ENCODE data around the gene SLC1A1. TPM values are rescaled to one million over a fixed set of nuclear protein-coding genes. Genes with fewer than 3 reads are reported as not detected.

SLC1A1 gene
- total RNA-seq, 6 experiments from 2014 or later = 22.0 to 82.7 (median 38.7) TPM

- intact Hi-C loops (cut with DNase I) = no loop called here
- no peaks in the 10 kb centered on the region for H3K9me3 ChIP-seq
- ATAC-seq (no peak), DNase-seq (no peak)
- no peaks in the 10 kb centered on the region for H3K27me3 ChIP-seq
- TF ChIP-seq CTCF (IDR thresholded peaks at IDR 0.05) (no peak), POLR2A (IDR thresholded peaks at IDR 0.05) (no peak)
- H3K36me3 ChIP-seq = peaks cover 0 to 7% (median 0%) of the 10 kb centered on the region in 4 donors
- H3K4me1 ChIP-seq = peaks cover 0 to 65% (median 18%) of the 10 kb centered on the region in 4 donors
- no peak overlapping the region for H3K4me3 ChIP-seq
- peak overlapping the region in 1 of 3 donors; percentile 6 for H3K27ac ChIP-seq
- 50% methylated on average over 1 of the region's 2 CpGs for WGBS (ENCODE audit: insufficient coverage, low coverage, low lambda C conversion rate, missing lambda C conversion rate)
Measured at GRCh38 chr9:4588721-4589120, 98.5 kb downstream of the SLC1A1 start.

GRCh38 chr9:4590430-4591122 is 100.3 kb downstream of the SLC1A1 start:
- H3K4me1 ChIP-seq = peaks cover 0 to 54% (median 12%) of the 10 kb centered on the region in 4 donors
- WGBS (ENCODE audit: insufficient coverage, low coverage, low lambda C conversion rate, missing lambda C conversion rate) = 73% methylated on average over 7 of the region's 8 CpGs
- H3K4me3 ChIP-seq = no peak overlapping the region
- no peak for DNase-seq
- H3K36me3 ChIP-seq = peaks cover 0 to under 1% (median 0%) of the 10 kb centered on the region in 4 donors
- H3K27me3 ChIP-seq = no peaks in the 10 kb centered on the region
- no peaks in the 10 kb centered on the region for H3K9me3 ChIP-seq
- peak overlapping the region in 2 of 3 donors; percentile 52 to 60 for H3K27ac ChIP-seq
- intact Hi-C loops (cut with DNase I) = no loop called here
- no peak for ATAC-seq
- no peak for TF ChIP-seq CTCF (IDR thresholded peaks at IDR 0.05)
- TF ChIP-seq POLR2A (IDR thresholded peaks at IDR 0.05) = no peak

GRCh38 chr9:4591123-4591500 is 100.8 kb downstream of the SLC1A1 start:
- DNase-seq = no peak
- WGBS (ENCODE audit: insufficient coverage, low coverage, low lambda C conversion rate, missing lambda C conversion rate) = 16% methylated on average over 3 of the region's 4 CpGs
- no peaks in the 10 kb centered on the region for H3K36me3 ChIP-seq
- TF ChIP-seq CTCF (IDR thresholded peaks at IDR 0.05) (no peak), POLR2A (IDR thresholded peaks at IDR 0.05) (no peak)
- intact Hi-C loops (cut with DNase I) = no loop called here
- ATAC-seq = peak in 2 of 4 donors; percentile 26 to 60
- H3K4me3 ChIP-seq = no peak overlapping the region
- no peaks in the 10 kb centered on the region for H3K27me3 ChIP-seq
- no peaks in the 10 kb centered on the region for H3K9me3 ChIP-seq
- peak overlapping the region in 2 of 3 donors; percentile 52 to 60 for H3K27ac ChIP-seq
- H3K4me1 ChIP-seq = peaks cover 0 to 53% (median 12%) of the 10 kb centered on the region in 4 donors

GRCh38 chr9:4592295-4592694 is 102.0 kb downstream of the SLC1A1 start:
- Histone ChIP-seq H3K9me3 (no peaks in the 10 kb centered on the region), H3K27me3 (no peaks in the 10 kb centered on the region), H3K4me3 (no peak overlapping the region), H3K27ac (peak overlapping the region in 2 of 3 donors; percentile 52 to 60), H3K36me3 (no peaks in the 10 kb centered on the region), H3K4me1 (peaks cover 0 to 53% (median 15%) of the 10 kb centered on the region in 4 donors)
- DNase-seq (no peak), ATAC-seq (no peak)
- intact Hi-C loops (cut with DNase I) = no loop called here
- TF ChIP-seq CTCF (IDR thresholded peaks at IDR 0.05) = no peak
- no peak for TF ChIP-seq POLR2A (IDR thresholded peaks at IDR 0.05)
- 43% methylated on average over 3 of the region's 3 CpGs for WGBS (ENCODE audit: insufficient coverage, low coverage, low lambda C conversion rate, missing lambda C conversion rate)
